Activated naive CD8-positive, alpha-beta T cell treated with anti-CD3 and anti-CD28 coated beads, Interleukin-2, amount 10 ng/mL, durations not matched to agents 7 days and 5 days (primary cell): ENCODE measurements around the gene FCHSD1. TPM values are rescaled to one million over a fixed set of nuclear protein-coding genes. Genes with fewer than 3 reads are reported as not detected.

Source experiments
- ATAC-seq: fragments of 150-1000 bp; cut with Tn5 transposase; one replicate; pipeline ENCODE4 v1.10.0; 2021; ENCODE audit warnings: low read depth, moderate library complexity
- POLR2A ChIA-PET: fragments of 350-600 bp; sonication (Branson Sonifier 250); formaldehyde crosslinking; loops from one replicate; lab custom pipeline; 2021; ENCODE audit warnings: antibody characterized with exemption; lab: Charles Lee
- DNase-seq: peaks from one replicate; pipeline ENCODE4 v3.0.0; 2021
- H3K27ac Mint-ChIP-seq: one replicate; pipeline ENCODE4 v1.8.0; 2022; ENCODE audit warnings: mild to moderate bottlenecking, mixed read lengths
- H3K27me3 Mint-ChIP-seq: one replicate; pipeline ENCODE4 v1.8.0; 2022; ENCODE audit warnings: mild to moderate bottlenecking, moderate library complexity, mixed read lengths
- H3K36me3 Mint-ChIP-seq: one replicate; pipeline ENCODE4 v1.8.0; 2021; ENCODE audit warnings: mild to moderate bottlenecking, mixed read lengths
- H3K4me1 Mint-ChIP-seq: one replicate; pipeline ENCODE4 v1.8.0; 2021; ENCODE audit warnings: mixed read lengths
- H3K4me3 Mint-ChIP-seq: one replicate; pipeline ENCODE4 v1.8.0; 2022; ENCODE audit warnings: mild to moderate bottlenecking, moderate library complexity, mixed read lengths
- H3K9me3 Mint-ChIP-seq: one replicate; pipeline ENCODE4 v1.8.0; 2021; ENCODE audit warnings: mixed read lengths
- total RNA-seq, 2 experiments: library from RNA; stranded (reverse); gene quantifications; one replicate each; pipeline ENCODE4 v1.2.3, GENCODE V29; 2021

Gene FCHSD1
- total RNA-seq: 10 to 100 TPM; 98.3 to 99.1 TPM

GRCh38 chr5:141650851-141651727 is at the start of gene FCHSD1:
TSS of gene FCHSD1 (minus strand) at chr5:141651418. CDS start at chr5:141651368, 50 bp downstream.
- H3K36me3 Mint-ChIP-seq: peaks cover 11% of the 10 kb centered on the region
- peak within 1 kb of the TSS; percentile 92 for H3K4me3 Mint-ChIP-seq
- peak within 1 kb of the TSS; percentile 96 for H3K27ac Mint-ChIP-seq
- ATAC-seq (peak; percentile 91), DNase-seq (peak; percentile 89)
- peaks cover 30% of the 10 kb centered on the region for H3K4me1 Mint-ChIP-seq
- H3K9me3 Mint-ChIP-seq: no peaks in the 10 kb centered on the region
- POLR2A ChIA-PET: interaction anchor here (0.6 to 8.8 kb wide), 14 partner anchors 9 to 318 kb away, joined by 3 to 107 read pairs (median 4); partner anchors contain the start of genes DIAPH1, HDAC3, PCDH12 and RELL2
- no peaks in the 10 kb centered on the region for H3K27me3 Mint-ChIP-seq

GRCh38 chr5:141697586-141697985 is 46.4 kb upstream of the FCHSD1 start:
- POLR2A ChIA-PET: no interaction called here
- Mint-ChIP-seq H3K27me3 (peaks cover 44% of the 10 kb centered on the region), H3K4me3 (no peak overlapping the region), H3K9me3 (no peaks in the 10 kb centered on the region), H3K36me3 (no peaks in the 10 kb centered on the region), H3K27ac (no peak overlapping the region), H3K4me1 (peaks cover 14% of the 10 kb centered on the region)
- ATAC-seq (no peak), DNase-seq (no peak)

GRCh38 chr5:141696431-141696830 is 45.2 kb upstream of the FCHSD1 start:
- H3K9me3 Mint-ChIP-seq: no peaks in the 10 kb centered on the region
- peaks cover 36% of the 10 kb centered on the region for H3K27me3 Mint-ChIP-seq
- POLR2A ChIA-PET: interaction anchor here (0.6 kb wide), 1 partner anchor 115 kb away, joined by 5 read pairs; no protein-coding TSS in a partner anchor
- peaks cover 19% of the 10 kb centered on the region for H3K4me1 Mint-ChIP-seq
- H3K36me3 Mint-ChIP-seq: no peaks in the 10 kb centered on the region
- H3K4me3 Mint-ChIP-seq: no peak overlapping the region
- ATAC-seq: no peak
- no peak for DNase-seq
- H3K27ac Mint-ChIP-seq: no peak overlapping the region

GRCh38 chr5:141695627-141696215 is 44.5 kb upstream of the FCHSD1 start:
- H3K4me3 Mint-ChIP-seq: no peak overlapping the region
- H3K27ac Mint-ChIP-seq: no peak overlapping the region
- H3K4me1 Mint-ChIP-seq: peaks cover 19% of the 10 kb centered on the region
- ATAC-seq (no peak), DNase-seq (no peak)
- POLR2A ChIA-PET: interaction anchor here (0.6 kb wide), 1 partner anchor 114 kb away, joined by 5 read pairs; no protein-coding TSS in a partner anchor
- H3K27me3 Mint-ChIP-seq: peaks cover 35% of the 10 kb centered on the region
- H3K9me3 Mint-ChIP-seq: no peaks in the 10 kb centered on the region
- H3K36me3 Mint-ChIP-seq: no peaks in the 10 kb centered on the region

- H3K4me3 Mint-ChIP-seq: no peak overlapping the region
- no peak overlapping the region for H3K27ac Mint-ChIP-seq
- peaks cover 19% of the 10 kb centered on the region for H3K4me1 Mint-ChIP-seq
- no peaks in the 10 kb centered on the region for H3K36me3 Mint-ChIP-seq
- no peaks in the 10 kb centered on the region for H3K9me3 Mint-ChIP-seq
- DNase-seq: no peak
- H3K27me3 Mint-ChIP-seq: peaks cover 29% of the 10 kb centered on the region
- ATAC-seq: no peak
- POLR2A ChIA-PET: no interaction called here
These were observed 43.3 kb upstream of the FCHSD1 start for GRCh38 chr5:141694479-141694878.

- Mint-ChIP-seq H3K27me3 (peaks cover 27% of the 10 kb centered on the region), H3K27ac (peak overlapping the region; percentile 52), H3K4me3 (peak overlapping the region; percentile 86), H3K4me1 (peaks cover 27% of the 10 kb centered on the region), H3K36me3 (no peaks in the 10 kb centered on the region), H3K9me3 (no peaks in the 10 kb centered on the region)
- ATAC-seq (peak; percentile 57), DNase-seq (peak; percentile 52)
- POLR2A ChIA-PET: interaction anchor here (1.1 to 2.5 kb wide), 4 partner anchors 10 to 267 kb away, joined by 3 to 11 read pairs (median 6); partner anchors contain the start of genes FCHSD1 and PCDH12
These were observed 41.9 kb upstream of the FCHSD1 start for GRCh38 chr5:141692919-141693725.

- no peaks in the 10 kb centered on the region for H3K9me3 Mint-ChIP-seq
- H3K27me3 Mint-ChIP-seq: peaks cover 21% of the 10 kb centered on the region
- peaks cover 27% of the 10 kb centered on the region for H3K4me1 Mint-ChIP-seq
- H3K27ac Mint-ChIP-seq: peak overlapping the region; percentile 77
- H3K4me3 Mint-ChIP-seq: peak overlapping the region; percentile 86
- DNase-seq: no peak
- H3K36me3 Mint-ChIP-seq: no peaks in the 10 kb centered on the region
- ATAC-seq: no peak
- POLR2A ChIA-PET: interaction anchor here (1.1 to 2.5 kb wide), 6 partner anchors 9 to 268 kb away, joined by 3 to 11 read pairs (median 6); partner anchors contain the start of genes FCHSD1 and PCDH12
These were observed 41.3 kb upstream of the FCHSD1 start for GRCh38 chr5:141692533-141692888.

- POLR2A ChIA-PET: interaction anchor here (1.0 to 2.5 kb wide), 7 partner anchors 9 to 268 kb away, joined by 3 to 11 read pairs (median 6); partner anchors contain the start of genes FCHSD1, HDAC3, PCDH12 and RELL2
- no peaks in the 10 kb centered on the region for H3K36me3 Mint-ChIP-seq
These were observed 40.8 kb upstream of the FCHSD1 start for GRCh38 chr5:141691867-141692532.

GRCh38 chr5:141691286-141691866 is 40.2 kb upstream of the FCHSD1 start:
- no peak overlapping the region for H3K4me3 Mint-ChIP-seq

More at GRCh38 chr5:141691867-141692532, 40.8 kb upstream of the FCHSD1 start:
- ATAC-seq: peak; percentile 87
- Mint-ChIP-seq H3K27me3 (peaks cover 17% of the 10 kb centered on the region), H3K9me3 (no peaks in the 10 kb centered on the region), H3K27ac (peak overlapping the region; percentile 77), H3K4me3 (peak overlapping the region; percentile 86), H3K4me1 (peaks cover 27% of the 10 kb centered on the region)
- DNase-seq: peak; percentile 91

GRCh38 chr5:141686648-141687416 is 35.6 kb upstream of the FCHSD1 start:
- POLR2A ChIA-PET: no interaction called here
- Mint-ChIP-seq H3K36me3 (no peaks in the 10 kb centered on the region), H3K27me3 (peaks cover 13% of the 10 kb centered on the region), H3K27ac (peak overlapping the region; percentile 53), H3K4me3 (no peak overlapping the region), H3K4me1 (peaks cover 30% of the 10 kb centered on the region), H3K9me3 (no peaks in the 10 kb centered on the region)
- ATAC-seq (no peak), DNase-seq (no peak)

More at GRCh38 chr5:141691286-141691866, 40.2 kb upstream of the FCHSD1 start:
- Mint-ChIP-seq H3K27me3 (peaks cover 15% of the 10 kb centered on the region), H3K27ac (peak overlapping the region; percentile 48), H3K9me3 (no peaks in the 10 kb centered on the region), H3K4me1 (peaks cover 27% of the 10 kb centered on the region), H3K36me3 (no peaks in the 10 kb centered on the region)
- POLR2A ChIA-PET: interaction anchor here (1.0 to 2.5 kb wide), 7 partner anchors 8 to 269 kb away, joined by 3 to 11 read pairs (median 6); partner anchors contain the start of genes FCHSD1, HDAC3, PCDH12 and RELL2
- DNase-seq (no peak), ATAC-seq (no peak)

GRCh38 chr5:141685591-141685990 is 34.4 kb upstream of the FCHSD1 start:
- Mint-ChIP-seq H3K9me3 (no peaks in the 10 kb centered on the region), H3K27me3 (peaks cover 4% of the 10 kb centered on the region), H3K36me3 (no peaks in the 10 kb centered on the region), H3K27ac (no peak overlapping the region), H3K4me1 (peaks cover 35% of the 10 kb centered on the region), H3K4me3 (no peak overlapping the region)
- DNase-seq (no peak), ATAC-seq (no peak)
- POLR2A ChIA-PET: no interaction called here
